ENCODE data around the gene MITD1. TPM values are rescaled to one million over a fixed set of nuclear protein-coding genes. Genes with fewer than 3 reads are reported as not detected.

MITD1 gene
- total and polyA plus RNA-seq, 2 of the 13 experiments (the other 11 are each of a cell fraction or from before 2014, with no cell fraction given): 17.8 to 43.7 TPM

- TF ChIP-seq, protein P1, sequence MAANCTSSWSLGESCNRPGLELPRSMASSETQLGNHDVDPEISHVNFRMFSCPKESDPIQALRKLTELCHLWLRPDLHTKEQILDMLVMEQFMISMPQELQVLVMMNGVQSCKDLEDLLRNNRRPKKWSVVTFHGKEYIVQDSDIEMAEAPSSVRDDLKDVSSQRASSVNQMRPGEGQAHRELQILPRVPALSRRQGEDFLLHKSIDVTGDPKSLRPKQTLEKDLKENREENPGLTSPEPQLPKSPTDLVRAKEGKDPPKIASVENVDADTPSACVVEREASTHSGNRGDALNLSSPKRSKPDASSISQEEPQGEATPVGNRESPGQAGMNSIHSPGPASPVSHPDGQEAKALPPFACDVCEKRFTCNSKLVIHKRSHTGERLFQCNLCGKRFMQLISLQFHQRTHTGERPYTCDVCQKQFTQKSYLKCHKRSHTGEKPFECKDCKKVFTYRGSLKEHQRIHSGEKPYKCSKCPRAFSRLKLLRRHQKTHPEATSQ (CRISPR knock-in tag; IDR thresholded peaks at IDR 0.05; ENCODE audit: borderline replicate concordance): no peak
- TF ChIP-seq POLR2G (IDR thresholded peaks at IDR 0.05; ENCODE audit: low read depth, low read length): no peak
- TF ChIP-seq TERF1 (CRISPR knock-in tag; IDR thresholded peaks at IDR 0.05): no peak
- 0 out of 2 replicates have a peak, but pooled peaks have one; percentile 9 for TF ChIP-seq SNAPC5 (CRISPR knock-in tag; IDR thresholded peaks at IDR 0.05; ENCODE audit: borderline replicate concordance)
- peak; percentile 19; the same call in 1 of the 2 replicates for TF ChIP-seq GABPB1 (CRISPR knock-in tag; IDR thresholded peaks at IDR 0.05)
- TF ChIP-seq, protein P2, sequence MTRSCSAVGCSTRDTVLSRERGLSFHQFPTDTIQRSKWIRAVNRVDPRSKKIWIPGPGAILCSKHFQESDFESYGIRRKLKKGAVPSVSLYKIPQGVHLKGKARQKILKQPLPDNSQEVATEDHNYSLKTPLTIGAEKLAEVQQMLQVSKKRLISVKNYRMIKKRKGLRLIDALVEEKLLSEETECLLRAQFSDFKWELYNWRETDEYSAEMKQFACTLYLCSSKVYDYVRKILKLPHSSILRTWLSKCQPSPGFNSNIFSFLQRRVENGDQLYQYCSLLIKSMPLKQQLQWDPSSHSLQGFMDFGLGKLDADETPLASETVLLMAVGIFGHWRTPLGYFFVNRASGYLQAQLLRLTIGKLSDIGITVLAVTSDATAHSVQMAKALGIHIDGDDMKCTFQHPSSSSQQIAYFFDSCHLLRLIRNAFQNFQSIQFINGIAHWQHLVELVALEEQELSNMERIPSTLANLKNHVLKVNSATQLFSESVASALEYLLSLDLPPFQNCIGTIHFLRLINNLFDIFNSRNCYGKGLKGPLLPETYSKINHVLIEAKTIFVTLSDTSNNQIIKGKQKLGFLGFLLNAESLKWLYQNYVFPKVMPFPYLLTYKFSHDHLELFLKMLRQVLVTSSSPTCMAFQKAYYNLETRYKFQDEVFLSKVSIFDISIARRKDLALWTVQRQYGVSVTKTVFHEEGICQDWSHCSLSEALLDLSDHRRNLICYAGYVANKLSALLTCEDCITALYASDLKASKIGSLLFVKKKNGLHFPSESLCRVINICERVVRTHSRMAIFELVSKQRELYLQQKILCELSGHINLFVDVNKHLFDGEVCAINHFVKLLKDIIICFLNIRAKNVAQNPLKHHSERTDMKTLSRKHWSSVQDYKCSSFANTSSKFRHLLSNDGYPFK (CRISPR knock-in tag; IDR thresholded peaks at IDR 0.05; ENCODE audit: borderline replicate concordance): no peak
- TF ChIP-seq KLF11 (CRISPR knock-in tag; IDR thresholded peaks at IDR 0.05): no peak
- no peak for TF ChIP-seq ZC3H13 (CRISPR knock-in tag; IDR thresholded peaks at IDR 0.05)
- no peak for TF ChIP-seq AKNA (CRISPR knock-in tag; IDR thresholded peaks at IDR 0.05; ENCODE audit: borderline replicate concordance)
- TF ChIP-seq FOXK1 (CRISPR knock-in tag; IDR thresholded peaks at IDR 0.05; ENCODE audit: borderline replicate concordance, low read depth): peak; percentile 47; the same call in 1 of the 2 replicates
- no peak for TF ChIP-seq ZNF788 (CRISPR knock-in tag; IDR thresholded peaks at IDR 0.05; ENCODE audit: borderline replicate concordance)
- TF ChIP-seq, protein P3, sequence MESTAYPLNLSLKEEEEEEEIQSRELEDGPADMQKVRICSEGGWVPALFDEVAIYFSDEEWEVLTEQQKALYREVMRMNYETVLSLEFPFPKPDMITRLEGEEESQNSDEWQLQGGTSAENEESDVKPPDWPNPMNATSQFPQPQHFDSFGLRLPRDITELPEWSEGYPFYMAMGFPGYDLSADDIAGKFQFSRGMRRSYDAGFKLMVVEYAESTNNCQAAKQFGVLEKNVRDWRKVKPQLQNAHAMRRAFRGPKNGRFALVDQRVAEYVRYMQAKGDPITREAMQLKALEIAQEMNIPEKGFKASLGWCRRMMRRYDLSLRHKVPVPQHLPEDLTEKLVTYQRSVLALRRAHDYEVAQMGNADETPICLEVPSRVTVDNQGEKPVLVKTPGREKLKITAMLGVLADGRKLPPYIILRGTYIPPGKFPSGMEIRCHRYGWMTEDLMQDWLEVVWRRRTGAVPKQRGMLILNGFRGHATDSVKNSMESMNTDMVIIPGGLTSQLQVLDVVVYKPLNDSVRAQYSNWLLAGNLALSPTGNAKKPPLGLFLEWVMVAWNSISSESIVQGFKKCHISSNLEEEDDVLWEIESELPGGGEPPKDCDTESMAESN (CRISPR knock-in tag; conservative IDR thresholded peaks at IDR 0.05): no peak
- peak; percentile 73 for TF ChIP-seq FOXA3 (CRISPR knock-in tag; IDR thresholded peaks at IDR 0.05)
- TF ChIP-seq ZNF749 (CRISPR knock-in tag; IDR thresholded peaks at IDR 0.05; ENCODE audit: borderline replicate concordance): no peak
- TF ChIP-seq CEBPG (CRISPR knock-in tag; IDR thresholded peaks at IDR 0.05): peak; percentile 96
- TF ChIP-seq LCORL (IDR thresholded peaks at IDR 0.05): no peak
- no peak for TF ChIP-seq LCORL (CRISPR knock-in tag; IDR thresholded peaks at IDR 0.05)
- TF ChIP-seq ZNF850 (CRISPR knock-in tag; conservative IDR thresholded peaks at IDR 0.05): 0 out of 2 replicates have a peak, but pooled peaks have one; percentile 30
Observed at GRCh38 chr2:99183025-99183424, 2.2 kb upstream of the MITD1 start (continued).

Data from HepG2 (cell line).